Activated T-helper 17 cell treated with anti-CD3 and anti-CD28 coated beads, Interleukin-2, amount 50 U/mL, for 72 hours (primary cell): ENCODE results near the gene CALN1. TPM values are rescaled to one million over a fixed set of nuclear protein-coding genes. Genes with fewer than 3 reads are reported as not detected.
"Not testable (repeated sequence)": the region's sequence is repeated elsewhere in the genome, so short reads cannot be mapped to it uniquely, and the experiment has no call there.

ENCODE experiments used
- ATAC-seq: fragments of 150-1000 bp; cut with Tn5 transposase; replicated peaks from 2 replicates; pipeline ENCODE4 v1.10.0; 2021; ENCODE audit warnings: mild to moderate bottlenecking, moderate library complexity
- H3K27ac Mint-ChIP-seq: one replicate; pipeline ENCODE4 v1.8.0; 2022; ENCODE audit warnings: mixed read lengths
- H3K27me3 Mint-ChIP-seq: one replicate; pipeline ENCODE4 v1.8.0; 2022; ENCODE audit warnings: mixed read lengths
- H3K36me3 Mint-ChIP-seq: one replicate; pipeline ENCODE4 v1.8.0; 2022; ENCODE audit warnings: low read depth, mild to moderate bottlenecking, mixed read lengths
- H3K4me1 Mint-ChIP-seq: one replicate; pipeline ENCODE4 v1.8.0; 2022; ENCODE audit warnings: mixed read lengths
- H3K4me3 Mint-ChIP-seq: one replicate; pipeline ENCODE4 v1.8.0; 2022; ENCODE audit warnings: mild to moderate bottlenecking, mixed read lengths
- H3K9me3 Mint-ChIP-seq: one replicate; pipeline ENCODE4 v1.8.0; 2022; ENCODE audit warnings: mixed read lengths
- total RNA-seq, 2 donors: library from RNA; stranded (reverse); gene quantifications; one replicate each; pipeline ENCODE4 v1.2.3, GENCODE V29; 2022

Gene CALN1
- total RNA-seq, 2 donors from 2014 or later, result not detected

- ATAC-seq, result no peak
- H3K4me3 Mint-ChIP-seq, result no peak overlapping the region
- no peaks in the 10 kb centered on the region for H3K36me3 Mint-ChIP-seq
- peaks cover 10% of the 10 kb centered on the region for H3K9me3 Mint-ChIP-seq
- H3K4me1 Mint-ChIP-seq, result no peaks in the 10 kb centered on the region
- no peaks in the 10 kb centered on the region for H3K27me3 Mint-ChIP-seq
- no peak overlapping the region for H3K27ac Mint-ChIP-seq
Observed at GRCh38 chr7:72244826-72245398, 167.2 kb downstream of the CALN1 start.

GRCh38 chr7:72243329-72243728 lies 168.8 kb downstream of the CALN1 start:
- H3K36me3 Mint-ChIP-seq, result no peaks in the 10 kb centered on the region
- H3K27me3 Mint-ChIP-seq, result no peaks in the 10 kb centered on the region
- H3K27ac Mint-ChIP-seq, result no peak overlapping the region
- no peak overlapping the region for H3K4me3 Mint-ChIP-seq
- peaks cover 6% of the 10 kb centered on the region for H3K9me3 Mint-ChIP-seq
- ATAC-seq, result no peak
- H3K4me1 Mint-ChIP-seq, result no peaks in the 10 kb centered on the region

- H3K4me1 Mint-ChIP-seq, result no peaks in the 10 kb centered on the region
- H3K36me3 Mint-ChIP-seq, result no peaks in the 10 kb centered on the region
- no peaks in the 10 kb centered on the region for H3K27me3 Mint-ChIP-seq
- H3K9me3 Mint-ChIP-seq, result peaks cover 17% of the 10 kb centered on the region
- H3K27ac Mint-ChIP-seq, result no peak overlapping the region
- no peak for ATAC-seq
- H3K4me3 Mint-ChIP-seq, result no peak overlapping the region
Observed at GRCh38 chr7:72235351-72235750, 176.8 kb downstream of the CALN1 start.

- no peaks in the 10 kb centered on the region for H3K4me1 Mint-ChIP-seq
- H3K27me3 Mint-ChIP-seq, result no peaks in the 10 kb centered on the region
Observed at GRCh38 chr7:72234086-72234485, 178.1 kb downstream of the CALN1 start.

GRCh38 chr7:72230281-72230680 lies 181.9 kb downstream of the CALN1 start:
- H3K4me1 Mint-ChIP-seq, result no peaks in the 10 kb centered on the region
- H3K9me3 Mint-ChIP-seq, result peaks cover 19% of the 10 kb centered on the region
- no peak overlapping the region for H3K27ac Mint-ChIP-seq

More at GRCh38 chr7:72234086-72234485, 178.1 kb downstream of the CALN1 start:
- ATAC-seq, result no peak
- H3K9me3 Mint-ChIP-seq, result peaks cover 17% of the 10 kb centered on the region
- H3K36me3 Mint-ChIP-seq, result no peaks in the 10 kb centered on the region
- H3K27ac Mint-ChIP-seq, result no peak overlapping the region
- H3K4me3 Mint-ChIP-seq, result no peak overlapping the region

GRCh38 chr7:72223351-72223750 lies 188.8 kb downstream of the CALN1 start:
- no peaks in the 10 kb centered on the region for H3K27me3 Mint-ChIP-seq
- H3K27ac Mint-ChIP-seq, result no peak overlapping the region
- H3K36me3 Mint-ChIP-seq, result no peaks in the 10 kb centered on the region
- no peaks in the 10 kb centered on the region for H3K4me1 Mint-ChIP-seq
- H3K4me3 Mint-ChIP-seq, result no peak overlapping the region
- no peak for ATAC-seq
- H3K9me3 Mint-ChIP-seq, result peaks cover 5% of the 10 kb centered on the region

More at GRCh38 chr7:72230281-72230680, 181.9 kb downstream of the CALN1 start:
- no peaks in the 10 kb centered on the region for H3K27me3 Mint-ChIP-seq
- no peak overlapping the region for H3K4me3 Mint-ChIP-seq
- H3K36me3 Mint-ChIP-seq, result no peaks in the 10 kb centered on the region
- no peak for ATAC-seq

- no peaks in the 10 kb centered on the region for H3K27me3 Mint-ChIP-seq
- H3K36me3 Mint-ChIP-seq, result no peaks in the 10 kb centered on the region
- H3K27ac Mint-ChIP-seq, result no peak overlapping the region
- no peak overlapping the region for H3K4me3 Mint-ChIP-seq
- H3K9me3 Mint-ChIP-seq, result peaks cover 5% of the 10 kb centered on the region
- ATAC-seq, result no peak
- H3K4me1 Mint-ChIP-seq, result no peaks in the 10 kb centered on the region
Observed at GRCh38 chr7:72222136-72222535, 190.0 kb downstream of the CALN1 start.

GRCh38 chr7:72219500-72219899 lies 192.6 kb downstream of the CALN1 start:
- ATAC-seq, result no peak
- Mint-ChIP-seq H3K36me3 (no peaks in the 10 kb centered on the region), H3K4me1 (no peaks in the 10 kb centered on the region), H3K4me3 (no peak overlapping the region), H3K27me3 (no peaks in the 10 kb centered on the region), H3K27ac (no peak overlapping the region), H3K9me3 (no peaks in the 10 kb centered on the region)

DNA sequence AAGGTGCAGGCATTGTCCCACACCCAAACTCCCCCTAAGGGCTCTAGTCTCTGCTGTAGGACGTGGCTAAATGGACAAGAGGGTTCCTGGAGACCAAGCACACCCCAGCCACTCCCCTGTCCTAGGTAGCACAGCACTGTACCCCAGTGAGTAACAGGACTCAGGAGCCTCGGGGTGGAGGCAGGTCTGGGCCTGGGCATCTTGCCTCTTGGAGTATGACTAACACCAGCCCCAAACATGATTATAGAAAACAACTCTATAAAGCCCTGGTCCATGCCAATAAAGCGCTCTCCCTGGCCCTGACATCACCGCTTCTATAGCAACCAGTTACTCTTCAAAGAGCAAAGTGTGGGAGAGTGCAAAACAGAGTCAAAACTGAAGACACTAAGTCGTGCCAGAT lies 195.0 kb downstream of the CALN1 start:
- H3K4me3 Mint-ChIP-seq, result no peak overlapping the region

GRCh38 chr7:72213769-72214168 lies 198.4 kb downstream of the CALN1 start:
- no peaks in the 10 kb centered on the region for H3K4me1 Mint-ChIP-seq
- H3K9me3 Mint-ChIP-seq, result peaks cover 17% of the 10 kb centered on the region
- H3K27me3 Mint-ChIP-seq, result peaks cover 3% of the 10 kb centered on the region
- no peak overlapping the region for H3K4me3 Mint-ChIP-seq
- H3K27ac Mint-ChIP-seq, result no peak overlapping the region
- no peaks in the 10 kb centered on the region for H3K36me3 Mint-ChIP-seq
- ATAC-seq, result no peak

More for the DNA sequence above, 195.0 kb downstream of the CALN1 start:
- no peaks in the 10 kb centered on the region for H3K4me1 Mint-ChIP-seq
- no peak overlapping the region for H3K27ac Mint-ChIP-seq
- no peaks in the 10 kb centered on the region for H3K9me3 Mint-ChIP-seq
- no peaks in the 10 kb centered on the region for H3K27me3 Mint-ChIP-seq
- no peak for ATAC-seq
- H3K36me3 Mint-ChIP-seq, result no peaks in the 10 kb centered on the region

- H3K27me3 Mint-ChIP-seq, result peaks cover 3% of the 10 kb centered on the region
- no peak overlapping the region for H3K27ac Mint-ChIP-seq
- no peaks in the 10 kb centered on the region for H3K36me3 Mint-ChIP-seq
- ATAC-seq, result no peak
- peaks cover 17% of the 10 kb centered on the region for H3K9me3 Mint-ChIP-seq
- H3K4me1 Mint-ChIP-seq, result no peaks in the 10 kb centered on the region
- H3K4me3 Mint-ChIP-seq, result no peak overlapping the region
Observed at GRCh38 chr7:72213081-72213480, 199.1 kb downstream of the CALN1 start.

GRCh38 chr7:72211175-72211574 lies 201.0 kb downstream of the CALN1 start:
- Mint-ChIP-seq H3K4me1 (no peaks in the 10 kb centered on the region), H3K27ac (no peak overlapping the region), H3K9me3 (peaks cover 17% of the 10 kb centered on the region), H3K27me3 (peaks cover 3% of the 10 kb centered on the region), H3K4me3 (no peak overlapping the region), H3K36me3 (no peaks in the 10 kb centered on the region)
- no peak for ATAC-seq

- not testable (repeated sequence) for H3K36me3 Mint-ChIP-seq, H3K4me1 Mint-ChIP-seq, H3K27me3 Mint-ChIP-seq, H3K4me3 Mint-ChIP-seq, ATAC-seq, H3K27ac Mint-ChIP-seq
- peaks cover 17% of the 10 kb centered on the region for H3K9me3 Mint-ChIP-seq
Observed at GRCh38 chr7:72209006-72209405, 203.1 kb downstream of the CALN1 start.

GRCh38 chr7:72196176-72196575 lies 216.0 kb downstream of the CALN1 start:
- Mint-ChIP-seq H3K36me3 (no peaks in the 10 kb centered on the region), H3K4me3 (no peak overlapping the region), H3K27me3 (no peaks in the 10 kb centered on the region), H3K27ac (no peak overlapping the region), H3K9me3 (peaks cover 5% of the 10 kb centered on the region), H3K4me1 (no peaks in the 10 kb centered on the region)
- no peak for ATAC-seq

GRCh38 chr7:72190919-72191318 lies 221.2 kb downstream of the CALN1 start:
- no peak overlapping the region for H3K27ac Mint-ChIP-seq
- H3K9me3 Mint-ChIP-seq, result peaks cover 5% of the 10 kb centered on the region
- ATAC-seq, result no peak
- H3K4me3 Mint-ChIP-seq, result no peak overlapping the region
- H3K36me3 Mint-ChIP-seq, result no peaks in the 10 kb centered on the region
- no peaks in the 10 kb centered on the region for H3K27me3 Mint-ChIP-seq
- H3K4me1 Mint-ChIP-seq, result no peaks in the 10 kb centered on the region

GRCh38 chr7:72190146-72190545 lies 222.0 kb downstream of the CALN1 start:
- H3K9me3 Mint-ChIP-seq, result peaks cover 6% of the 10 kb centered on the region
- H3K27me3 Mint-ChIP-seq, result no peaks in the 10 kb centered on the region
- H3K36me3 Mint-ChIP-seq, result no peaks in the 10 kb centered on the region
- no peak for ATAC-seq
- no peak overlapping the region for H3K27ac Mint-ChIP-seq
- no peak overlapping the region for H3K4me3 Mint-ChIP-seq
- no peaks in the 10 kb centered on the region for H3K4me1 Mint-ChIP-seq
